Central memory CD4-positive, alpha-beta T cell (primary cell): ENCODE measurements around the gene BAIAP2L1.

Experiments used
- DNase-seq: peaks from one replicate; pipeline ENCODE4 v3.0.0; 2022

Gene BAIAP2L1

GRCh38 chr7:98357751-98358161 lies 43.1 kb downstream of the BAIAP2L1 start:
- DNase-seq, result no peak

- DNase-seq, result no peak
These were observed 45.7 kb downstream of the BAIAP2L1 start for GRCh38 chr7:98355250-98355538.

DNA sequence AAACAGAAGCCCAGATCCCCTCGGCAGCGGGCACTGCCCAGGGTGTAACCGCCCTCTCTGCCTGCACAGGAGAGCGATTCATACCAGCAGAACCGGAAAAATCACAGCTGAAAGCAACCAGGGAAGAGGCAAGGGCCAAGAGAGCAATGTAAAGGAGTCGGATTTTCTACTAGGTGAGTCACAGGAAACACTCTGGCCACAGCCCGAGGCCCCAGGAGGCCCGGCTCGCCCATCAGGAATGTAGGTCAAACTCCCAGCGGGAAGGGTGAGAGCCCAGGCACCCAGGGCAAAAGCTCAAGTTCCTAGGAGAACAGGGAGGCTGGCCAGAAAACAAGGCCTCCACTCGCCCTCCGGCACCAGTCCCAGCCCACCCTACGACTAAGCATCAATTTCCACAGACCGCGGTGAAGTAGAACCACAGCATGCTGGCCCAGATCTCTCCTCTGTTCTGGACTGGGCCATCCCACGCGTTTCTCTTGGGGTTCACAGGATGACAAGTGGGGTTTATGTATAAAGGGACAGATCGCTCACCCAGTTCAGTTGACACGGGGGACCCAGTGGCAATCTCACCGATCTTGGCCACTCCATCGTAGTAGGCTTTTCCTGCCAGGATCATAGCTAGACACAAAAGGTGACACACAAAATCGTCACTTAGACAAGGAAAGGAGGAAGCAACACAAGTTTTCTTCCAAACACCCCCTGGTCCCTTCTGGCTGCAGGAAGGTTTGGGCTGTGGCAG lies 46.2 kb downstream of the BAIAP2L1 start:
- no peak for DNase-seq

DNA sequence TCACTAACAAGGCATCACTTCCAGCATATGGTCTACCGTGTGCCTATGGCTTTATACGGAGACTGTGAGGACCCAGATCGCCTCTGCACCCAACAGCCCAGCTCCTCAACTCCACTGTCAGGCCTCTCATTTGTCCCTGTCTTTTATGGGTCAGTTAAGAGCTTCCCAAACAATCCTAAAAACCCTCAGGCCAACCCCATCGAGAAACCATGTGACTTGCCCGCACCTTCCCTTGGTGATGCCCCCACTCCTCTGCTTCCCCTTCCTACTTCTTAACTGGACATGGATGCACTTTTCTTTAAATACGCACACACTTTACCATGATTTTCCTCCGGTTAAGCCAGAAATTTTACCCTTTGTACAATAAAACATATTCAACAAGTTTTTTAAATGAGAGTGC lies 46.8 kb downstream of the BAIAP2L1 start:
- DNase-seq, result no peak

DNA sequence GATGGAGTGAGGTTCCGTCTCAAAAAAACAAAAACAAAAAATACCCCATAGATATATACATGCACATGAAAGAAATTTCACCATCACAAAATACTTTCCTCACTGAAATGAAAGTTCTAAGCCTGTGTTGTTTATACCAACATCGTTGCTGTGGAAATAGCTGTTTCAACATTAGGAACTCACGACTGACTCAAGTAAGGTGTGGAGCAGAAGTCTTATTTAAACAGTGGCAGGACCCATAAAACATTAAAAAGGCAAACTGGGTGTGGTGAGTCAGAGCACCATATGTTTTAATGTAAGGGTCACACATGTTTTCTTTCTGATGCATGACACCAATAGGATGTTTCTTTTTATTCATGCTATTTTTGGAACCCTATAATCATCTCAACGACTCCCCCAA lies 48.3 kb downstream of the BAIAP2L1 start:
- DNase-seq, result no peak

DNA sequence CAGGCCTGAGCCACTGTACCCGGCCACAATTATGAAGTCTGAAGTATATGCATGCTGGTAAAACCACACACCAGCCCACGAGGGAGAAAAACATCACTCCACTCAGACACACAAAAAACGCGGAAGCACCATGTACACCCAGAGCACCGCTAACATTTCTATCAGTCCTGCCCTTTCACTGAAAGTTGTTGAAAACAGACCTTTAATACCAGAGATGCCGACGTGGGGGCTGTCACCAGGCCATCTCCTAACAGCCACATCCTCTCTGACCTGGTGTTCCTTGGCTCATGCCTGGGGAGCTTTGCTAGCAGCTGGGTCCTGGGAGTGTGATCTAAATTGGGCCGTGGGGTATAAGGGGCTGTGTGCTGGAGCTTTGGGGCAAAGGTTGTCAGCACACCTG lies 49.8 kb downstream of the BAIAP2L1 start:
- DNase-seq, result no peak

GRCh38 chr7:98348726-98349474 lies 52.0 kb downstream of the BAIAP2L1 start:
- no peak for DNase-seq

GRCh38 chr7:98346515-98347069 lies 54.3 kb downstream of the BAIAP2L1 start:
- DNase-seq, result no peak

- no peak for DNase-seq
These were observed 59.8 kb downstream of the BAIAP2L1 start for GRCh38 chr7:98341106-98341505.

GRCh38 chr7:98339043-98339442 lies 61.8 kb downstream of the BAIAP2L1 start:
- no peak for DNase-seq

DNA sequence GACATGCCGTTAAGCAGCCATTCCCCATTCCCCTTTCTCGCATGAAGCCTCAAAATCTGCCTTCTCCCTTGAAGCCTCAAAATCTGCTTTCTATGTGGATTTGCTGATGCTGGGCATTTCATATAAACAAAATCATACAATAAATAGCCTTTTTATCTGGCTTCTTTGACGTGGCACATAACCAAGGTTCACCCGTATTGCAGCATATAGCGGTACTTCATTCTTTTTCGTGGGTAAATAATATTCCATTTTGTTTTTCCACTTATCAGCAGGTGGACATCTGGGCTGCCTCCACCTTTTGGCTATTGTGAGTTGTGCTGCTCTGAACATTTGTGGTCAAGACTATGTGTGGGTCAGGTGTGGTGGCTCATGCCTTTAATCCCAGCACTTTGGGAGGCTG lies 62.4 kb downstream of the BAIAP2L1 start:
- DNase-seq, result no peak

DNA sequence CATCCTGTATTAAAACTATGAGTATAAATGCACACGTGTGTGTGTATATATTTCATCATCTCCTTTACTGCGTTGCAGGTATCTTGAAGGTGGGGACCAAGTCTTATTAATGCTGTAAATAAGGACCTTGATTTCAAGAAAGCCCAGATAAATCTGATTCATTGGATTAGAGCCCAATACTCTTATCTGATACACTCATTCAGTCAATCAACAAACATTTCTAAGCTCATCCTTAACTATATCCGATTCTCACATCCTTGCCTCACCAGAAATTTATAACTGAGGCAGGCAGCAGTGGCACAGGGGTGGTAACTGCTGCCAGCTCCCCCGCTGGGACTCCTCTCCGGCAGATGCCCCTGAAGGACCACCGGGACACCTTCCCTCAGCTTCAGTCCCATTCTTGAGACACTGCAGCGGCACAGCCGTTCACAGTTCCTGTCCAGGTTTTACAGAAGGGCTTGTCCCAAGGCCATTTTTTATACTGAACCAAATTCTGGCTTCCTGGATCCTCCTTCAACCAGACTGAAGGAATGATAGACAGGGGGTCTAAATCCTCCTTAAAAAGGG lies 65.4 kb downstream of the BAIAP2L1 start:
- no peak for DNase-seq

- no peak for DNase-seq
These were observed 66.8 kb downstream of the BAIAP2L1 start for GRCh38 chr7:98334081-98334480.

GRCh38 chr7:98330926-98331529 lies 69.9 kb downstream of the BAIAP2L1 start:
- DNase-seq, result no peak

DNA sequence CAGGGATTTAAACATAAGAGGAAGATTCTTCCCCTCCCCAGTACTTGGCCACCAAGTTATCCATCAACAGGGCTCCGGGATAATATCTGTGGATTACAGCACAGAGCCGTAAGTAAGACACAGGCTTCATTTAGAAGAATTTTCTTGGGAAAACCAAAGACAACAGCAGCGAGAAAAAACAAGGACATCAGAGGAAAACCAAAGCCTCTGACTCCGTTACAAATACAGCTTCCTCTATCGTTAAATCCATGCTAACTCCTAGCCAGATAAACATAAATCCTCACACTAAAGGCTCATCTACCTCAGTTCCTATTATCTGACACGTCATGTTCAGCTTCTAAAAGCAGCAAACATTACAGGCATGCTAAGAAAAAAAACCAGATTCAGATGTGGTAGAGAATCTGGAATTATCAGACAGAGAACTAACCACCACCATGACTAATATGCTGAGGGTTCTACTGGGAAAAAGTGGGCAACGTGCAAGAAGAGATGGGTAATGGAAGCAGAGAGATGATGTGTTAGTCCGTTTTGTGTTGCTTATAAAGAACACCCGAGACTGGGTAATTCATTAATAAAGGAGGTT lies 71.0 kb downstream of the BAIAP2L1 start:
- no peak for DNase-seq

DNA sequence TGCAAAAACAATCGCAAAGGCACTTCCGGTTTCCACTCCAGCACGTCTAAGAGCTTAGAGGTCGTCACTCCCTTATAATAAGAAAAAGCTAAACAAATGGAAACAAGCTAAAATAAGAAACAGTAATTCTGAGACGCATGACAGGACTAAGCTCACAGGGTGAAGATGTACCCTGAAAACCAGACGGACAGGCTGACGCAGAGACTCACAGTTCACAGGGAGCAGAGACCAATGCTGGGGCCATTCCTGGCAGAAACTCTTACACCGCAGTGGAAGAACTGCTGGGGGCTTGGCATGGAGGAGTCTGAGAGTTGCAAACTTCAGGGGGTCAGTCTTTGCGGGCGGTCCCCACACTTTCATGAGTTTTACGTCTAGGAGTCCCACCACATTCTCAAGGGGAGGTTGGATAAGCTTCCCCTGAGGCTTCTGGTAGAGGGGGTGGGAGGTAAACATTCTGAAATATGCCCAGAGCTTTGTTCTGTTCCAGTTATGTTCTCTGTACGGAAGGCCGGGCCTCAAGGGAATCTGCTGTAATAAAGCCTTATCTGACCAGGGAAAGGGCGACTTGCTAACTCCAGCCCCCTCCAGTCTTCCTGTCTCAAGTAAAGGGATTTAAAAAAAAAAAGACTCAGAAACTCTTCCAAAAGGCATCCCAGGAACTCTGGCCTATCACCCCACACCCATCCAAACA lies 71.6 kb downstream of the BAIAP2L1 start:
- DNase-seq, result no peak

- no peak for DNase-seq
These were observed 76.1 kb downstream of the BAIAP2L1 start for GRCh38 chr7:98324782-98325181.

DNA sequence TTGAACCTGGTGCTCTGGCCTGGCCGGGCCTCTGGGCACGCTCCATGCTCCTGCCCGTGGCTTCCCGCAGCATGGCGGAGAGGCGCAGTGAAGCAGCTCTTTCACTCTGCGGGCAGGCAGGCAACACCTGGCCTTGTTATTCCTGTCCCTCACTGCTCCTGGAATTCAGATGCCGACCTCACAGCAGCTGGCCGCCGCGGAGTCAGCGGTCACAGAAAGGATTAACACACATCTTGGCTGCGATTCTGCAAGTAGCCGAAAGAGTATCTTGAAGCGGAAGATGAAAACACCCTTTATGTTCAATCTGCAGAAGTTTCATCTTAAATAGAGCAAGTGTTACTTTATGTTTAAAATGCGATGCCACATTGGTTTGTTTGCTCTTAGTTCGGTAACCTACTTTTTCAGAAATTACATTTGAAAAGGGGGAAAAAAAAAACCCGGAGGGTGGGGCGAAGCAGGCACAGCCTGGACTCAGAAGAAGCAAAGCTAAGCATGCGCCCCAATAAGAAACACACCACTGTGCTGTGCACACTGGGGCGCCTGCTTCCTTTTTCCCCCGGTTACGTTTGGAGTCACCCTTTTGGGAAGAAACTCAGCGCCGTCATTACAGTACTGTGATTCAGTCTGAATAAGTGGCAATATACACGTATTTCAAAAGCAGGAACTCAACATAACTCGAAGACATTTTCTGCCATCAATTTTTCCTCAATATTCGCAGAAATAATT lies 77.1 kb downstream of the BAIAP2L1 start:
- no peak for DNase-seq

DNA sequence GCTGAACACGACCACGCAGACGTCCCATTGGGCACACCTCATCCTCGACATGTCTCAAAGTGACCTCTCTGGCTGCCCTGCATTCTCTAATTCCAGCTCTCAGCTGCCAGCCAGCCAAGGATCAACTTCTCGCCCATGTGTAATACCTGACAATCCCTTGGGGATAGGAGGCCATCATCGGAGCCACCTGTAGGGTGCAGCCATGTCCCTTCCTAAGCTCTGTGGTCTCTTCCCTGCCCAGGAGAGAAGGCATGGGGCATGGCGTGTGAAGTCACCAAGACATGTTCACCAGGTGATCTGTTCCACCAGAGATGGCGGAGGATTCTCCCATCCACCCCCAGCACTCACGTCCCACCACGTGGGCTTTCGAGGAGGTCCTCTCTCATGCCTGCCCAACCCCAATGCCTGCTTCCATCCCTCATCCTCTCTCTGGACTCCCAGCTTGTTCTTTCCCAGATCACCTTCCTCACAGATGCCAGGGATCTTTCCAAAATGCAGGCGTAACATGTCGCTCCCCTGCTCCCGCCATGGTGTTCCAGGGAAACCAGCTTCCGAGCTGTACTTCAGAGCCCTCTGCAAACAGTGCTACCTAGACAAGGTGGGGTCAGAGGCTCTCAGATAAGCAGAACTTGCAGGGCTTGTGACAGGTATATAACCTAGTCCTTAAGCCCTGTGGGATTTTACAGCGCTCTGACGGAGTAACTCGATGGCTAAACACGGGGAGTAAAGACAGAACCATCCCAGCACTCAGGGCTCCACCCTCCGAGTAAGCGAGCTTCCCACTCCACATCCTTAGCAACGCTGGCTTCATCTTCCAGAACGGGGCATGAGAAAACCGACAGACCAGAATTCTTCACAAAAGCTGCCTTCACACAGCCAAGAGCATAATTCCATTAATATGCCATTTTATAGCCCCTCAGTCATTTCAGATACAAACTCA lies 78.3 kb downstream of the BAIAP2L1 start:
- DNase-seq, result no peak

- no peak for DNase-seq
These were observed 79.6 kb downstream of the BAIAP2L1 start for GRCh38 chr7:98321301-98321700.

GRCh38 chr7:98319176-98319575 lies 81.7 kb downstream of the BAIAP2L1 start:
- no peak for DNase-seq
